OCI-LY1 (cell line): ENCODE measurements around the gene C22orf15.

Experiments used
- H2AFZ ChIP-seq: fragments of 200-600 bp; sonication (generic), shearing (Covaris generic); 2 replicates; pipeline ENCODE4 v1.6.0; 2014; ENCODE audit warnings: antibody characterized with exemption, mild to moderate bottlenecking, low read length
- H3F3A ChIP-seq: fragments of 200-600 bp; sonication (generic), shearing (Covaris generic); 2 replicates; pipeline ENCODE4 v1.6.0; 2014; ENCODE audit warnings: mild to moderate bottlenecking, antibody characterized with exemption, low read length, moderate library complexity; ENCODE audit not compliant: insufficient read depth
- H3K27ac ChIP-seq: fragments of 200-600 bp; sonication (generic); 2 replicates; pipeline ENCODE4 v1.5.1; 2014; ENCODE audit warnings: low read length, mixed run types, mild to moderate bottlenecking, low read depth; ENCODE audit not compliant: poor library complexity, severe bottlenecking
- H3K27me3 ChIP-seq: fragments of 200-600 bp; sonication (generic); 2 replicates; pipeline ENCODE4 v1.6.0; 2014; ENCODE audit warnings: antibody characterized with exemption, mild to moderate bottlenecking, low read length, moderate library complexity; ENCODE audit not compliant: insufficient read depth
- H3K36me3 ChIP-seq: fragments of 200-600 bp; sonication (generic); 2 replicates; pipeline ENCODE4 v1.6.1; 2014; ENCODE audit warnings: mild to moderate bottlenecking, antibody characterized with exemption, low read length, moderate library complexity, mixed read lengths; ENCODE audit not compliant: insufficient read depth
- H3K4me1 ChIP-seq: fragments of 200-600 bp; sonication (generic); 2 replicates; pipeline ENCODE4 v1.5.1; 2014; ENCODE audit warnings: mild to moderate bottlenecking, low read length, moderate library complexity; ENCODE audit not compliant: insufficient read depth, severe bottlenecking
- H3K4me2 ChIP-seq: fragments of 200-600 bp; sonication (generic), shearing (Covaris generic); 2 replicates; pipeline ENCODE4 v1.6.1; 2014; ENCODE audit warnings: low read length
- H3K4me3 ChIP-seq: fragments of 200-600 bp; sonication (generic); 2 replicates; pipeline ENCODE4 v1.5.1; 2014; ENCODE audit warnings: low read length, low read depth, mild to moderate bottlenecking, mixed read lengths; ENCODE audit not compliant: poor library complexity, severe bottlenecking
- H3K79me2 ChIP-seq: fragments of 200-600 bp; shearing (Covaris generic); 2 replicates; pipeline ENCODE4 v1.6.1; 2016; ENCODE audit warnings: mixed run types, low read length, mixed read lengths; ENCODE audit not compliant: insufficient read depth
- H3K9ac ChIP-seq: fragments of 200-600 bp; sonication (generic), shearing (Covaris generic); 2 replicates; pipeline ENCODE4 v1.6.1; 2014; ENCODE audit warnings: mild to moderate bottlenecking, low read length, mixed read lengths
- H3K9me2 ChIP-seq: fragments of 200-600 bp; sonication (generic), shearing (Covaris generic); 2 replicates; pipeline ENCODE4 v1.6.1; 2014; ENCODE audit warnings: low read depth, mild to moderate bottlenecking, low read length, mixed read lengths
- H3K9me3 ChIP-seq: fragments of 200-600 bp; shearing (Covaris generic); 2 replicates; pipeline ENCODE4 v1.6.1; 2014; ENCODE audit warnings: low read length, mixed read lengths
- H4K20me1 ChIP-seq: fragments of 200-600 bp; sonication (generic), shearing (Covaris generic); 2 replicates; pipeline ENCODE4 v1.6.0; 2016; ENCODE audit warnings: mild to moderate bottlenecking, low read length; ENCODE audit not compliant: insufficient read depth
- CTCF ChIP-seq: fragments of 200-600 bp; sonication (generic), shearing (Covaris generic); IDR thresholded peaks from 2 replicates; pipeline ENCODE4 v1.5.1; 2017; ENCODE audit warnings: mild to moderate bottlenecking, antibody characterized with exemption, low read length, moderate library complexity, mixed read lengths
- EZH2 ChIP-seq: fragments of 200-600 bp; sonication (generic), shearing (Covaris generic); IDR thresholded peaks from 2 replicates; pipeline ENCODE4 v1.8.0; 2017; ENCODE audit warnings: borderline replicate concordance, mixed run types, mild to moderate bottlenecking, antibody characterized with exemption, low read length, moderate library complexity, mixed read lengths

The C22orf15 gene

GRCh38 chr22:23796461-23796860 lies 33.7 kb downstream of the C22orf15 start:
- no peak overlapping the region for H3K4me3 ChIP-seq
- H3K4me2 ChIP-seq: no peak overlapping the region
- H3K27ac ChIP-seq: no peak overlapping the region
- H3K36me3 ChIP-seq: peaks cover 68% of the 10 kb centered on the region
- no peaks in the 10 kb centered on the region for H3K9me2 ChIP-seq
- no peak overlapping the region for H2AFZ ChIP-seq
- H3K79me2 ChIP-seq: peaks cover 7% of the 10 kb centered on the region
- H3K9ac ChIP-seq: no peak overlapping the region
- no peaks in the 10 kb centered on the region for H3K9me3 ChIP-seq
- H4K20me1 ChIP-seq: no peaks in the 10 kb centered on the region
- H3K4me1 ChIP-seq: peaks cover 33% of the 10 kb centered on the region
- no peaks in the 10 kb centered on the region for H3K27me3 ChIP-seq
- no peak for TF ChIP-seq EZH2
- H3F3A ChIP-seq: peaks cover 13% of the 10 kb centered on the region; the same call in 1 of the 2 replicates

GRCh38 chr22:23800297-23801237 lies 37.8 kb downstream of the C22orf15 start:
- Histone ChIP-seq H3F3A (peaks cover 14% of the 10 kb centered on the region; the same call in 1 of the 2 replicates), H3K79me2 (peaks cover 10% of the 10 kb centered on the region), H3K36me3 (peaks cover 56% of the 10 kb centered on the region), H3K4me2 (peak overlapping the region; percentile 97), H2AFZ (no peak overlapping the region), H3K9me2 (no peaks in the 10 kb centered on the region), H3K27ac (peak overlapping the region; percentile 98), H3K4me3 (peak overlapping the region; percentile 35), H3K27me3 (no peaks in the 10 kb centered on the region), H3K9me3 (no peaks in the 10 kb centered on the region), H3K9ac (peak overlapping the region; percentile 90), H3K4me1 (peaks cover 74% of the 10 kb centered on the region), H4K20me1 (no peaks in the 10 kb centered on the region)
- TF ChIP-seq EZH2 (no peak), CTCF (no peak)

- H3K36me3 ChIP-seq: peaks cover 55% of the 10 kb centered on the region
- no peaks in the 10 kb centered on the region for H3K9me2 ChIP-seq
- peaks cover 81% of the 10 kb centered on the region for H3K4me1 ChIP-seq
- no peaks in the 10 kb centered on the region for H4K20me1 ChIP-seq
- peaks cover 15% of the 10 kb centered on the region for H3K79me2 ChIP-seq
- TF ChIP-seq EZH2 (no peak), CTCF (no peak)
- H3K9ac ChIP-seq: peak overlapping the region; percentile 90
- peaks cover 11% of the 10 kb centered on the region; the same call in 1 of the 2 replicates for H3F3A ChIP-seq
- peak overlapping the region; percentile 98 for H3K27ac ChIP-seq
- no peaks in the 10 kb centered on the region for H3K9me3 ChIP-seq
- H3K27me3 ChIP-seq: no peaks in the 10 kb centered on the region
- H3K4me2 ChIP-seq: peak overlapping the region; percentile 97
- no peak overlapping the region for H2AFZ ChIP-seq
- H3K4me3 ChIP-seq: peak overlapping the region; percentile 11
These were observed 38.5 kb downstream of the C22orf15 start for GRCh38 chr22:23801238-23801821.
